ENCODE results near the gene MIR17HG.

MIR17HG gene

GRCh38 chr13:91304741-91305140, 42.7 kb upstream of the MIR17HG start:
- no peaks in the 10 kb centered on the region for H3K36me3 ChIP-seq (ENCODE audit: control insufficient read depth in 1 of 2, insufficient read depth in 2 of 2, low read length in 2 of 2)
- no peaks in the 10 kb centered on the region for H3K79me2 ChIP-seq (ENCODE audit: control insufficient read depth, insufficient read depth, low read length, poor library complexity)
- DNase-seq = no peak
- H3K4me1 ChIP-seq (ENCODE audit: control insufficient read depth in 1 of 2, insufficient read depth in 2 of 2, low read length in 2 of 2) = no peaks in the 10 kb centered on the region
- H3K4me3 ChIP-seq (ENCODE audit: low read depth, low read length) = no peak overlapping the region
- no peak overlapping the region for H2BK5ac ChIP-seq (ENCODE audit: low read depth, low read length, poor library complexity)
- no peak overlapping the region for H3K14ac ChIP-seq (ENCODE audit: low read length)
- no peak overlapping the region for H3K27ac ChIP-seq (ENCODE audit: low read depth, low read length)
- H4K91ac ChIP-seq (ENCODE audit: low read depth, low read length) = no peak overlapping the region
- no peak overlapping the region for H3K9ac ChIP-seq (ENCODE audit: low read length)
- no peaks in the 10 kb centered on the region for H3K79me1 ChIP-seq (ENCODE audit: low read length)
- H2AFZ ChIP-seq (ENCODE audit: insufficient read depth, low read length, poor library complexity) = no peak overlapping the region
- no CpG with 5 or more reads among the region's 2 CpGs for WGBS (ENCODE audit: extremely low coverage, insufficient coverage, insufficient read length)
- no peak overlapping the region for H2AK5ac ChIP-seq (ENCODE audit: low read length)
- no peak overlapping the region for H2BK120ac ChIP-seq (ENCODE audit: insufficient read depth, low read length, poor library complexity)
- no peak overlapping the region for H4K12ac ChIP-seq (ENCODE audit: low read depth, low read length)
- H3K18ac ChIP-seq (ENCODE audit: low read length) = no peak overlapping the region
- H3K9me3 ChIP-seq (ENCODE audit: insufficient read depth, low read depth, low read length) = peaks cover 3% of the 10 kb centered on the region
- no peaks in the 10 kb centered on the region for H3K27me3 ChIP-seq (ENCODE audit: insufficient read depth, low read length)
- H3K4ac ChIP-seq (ENCODE audit: low read depth, low read length) = no peak overlapping the region
- no peak overlapping the region for H3K4me2 ChIP-seq (ENCODE audit: low read length)
- H2BK12ac ChIP-seq (ENCODE audit: low read length) = no peak overlapping the region
- no peak overlapping the region for H4K8ac ChIP-seq (ENCODE audit: low read depth, low read length)
- no peak overlapping the region for H3K23ac ChIP-seq (ENCODE audit: low read length)

GRCh38 chr13:91305652-91306051, 41.8 kb upstream of the MIR17HG start:
- Histone ChIP-seq H3K79me1 (ENCODE audit: low read length) (no peaks in the 10 kb centered on the region), H4K12ac (ENCODE audit: low read depth, low read length) (no peak overlapping the region), H2AFZ (ENCODE audit: insufficient read depth, low read length, poor library complexity) (no peak overlapping the region), H3K18ac (ENCODE audit: low read length) (no peak overlapping the region), H3K9me3 (ENCODE audit: insufficient read depth, low read depth, low read length) (peaks cover 3% of the 10 kb centered on the region), H3K23ac (ENCODE audit: low read length) (no peak overlapping the region), H3K27me3 (ENCODE audit: insufficient read depth, low read length) (no peaks in the 10 kb centered on the region), H3K14ac (ENCODE audit: low read length) (no peak overlapping the region), H4K8ac (ENCODE audit: low read depth, low read length) (no peak overlapping the region), H3K9ac (ENCODE audit: low read length) (no peak overlapping the region), H2AK5ac (ENCODE audit: low read length) (no peak overlapping the region), H4K91ac (ENCODE audit: low read depth, low read length) (no peak overlapping the region), H3K4me1 (ENCODE audit: control insufficient read depth in 1 of 2, insufficient read depth in 2 of 2, low read length in 2 of 2) (no peaks in the 10 kb centered on the region), H3K4me2 (ENCODE audit: low read length) (no peak overlapping the region), H2BK12ac (ENCODE audit: low read length) (no peak overlapping the region), H3K36me3 (ENCODE audit: control insufficient read depth in 1 of 2, insufficient read depth in 2 of 2, low read length in 2 of 2) (no peaks in the 10 kb centered on the region), H2BK120ac (ENCODE audit: insufficient read depth, low read length, poor library complexity) (no peak overlapping the region), H3K4me3 (ENCODE audit: low read depth, low read length) (no peak overlapping the region), H3K4ac (ENCODE audit: low read depth, low read length) (no peak overlapping the region), H3K27ac (ENCODE audit: low read depth, low read length) (no peak overlapping the region), H2BK5ac (ENCODE audit: low read depth, low read length, poor library complexity) (no peak overlapping the region), H3K79me2 (ENCODE audit: control insufficient read depth, insufficient read depth, low read length, poor library complexity) (no peaks in the 10 kb centered on the region)
- no peak for DNase-seq
- no CpG with 5 or more reads among the region's 1 CpG for WGBS (ENCODE audit: extremely low coverage, insufficient coverage, insufficient read length)

GRCh38 chr13:91307887-91308286, 39.6 kb upstream of the MIR17HG start:
- Histone ChIP-seq H3K9ac (ENCODE audit: low read length) (no peak overlapping the region), H3K9me3 (ENCODE audit: insufficient read depth, low read depth, low read length) (peaks cover 3% of the 10 kb centered on the region), H3K79me1 (ENCODE audit: low read length) (no peaks in the 10 kb centered on the region), H4K12ac (ENCODE audit: low read depth, low read length) (no peak overlapping the region), H3K27ac (ENCODE audit: low read depth, low read length) (no peak overlapping the region), H2AK5ac (ENCODE audit: low read length) (no peak overlapping the region), H3K14ac (ENCODE audit: low read length) (no peak overlapping the region), H2BK120ac (ENCODE audit: insufficient read depth, low read length, poor library complexity) (no peak overlapping the region), H4K91ac (ENCODE audit: low read depth, low read length) (no peak overlapping the region), H2BK5ac (ENCODE audit: low read depth, low read length, poor library complexity) (no peak overlapping the region), H3K36me3 (ENCODE audit: control insufficient read depth in 1 of 2, insufficient read depth in 2 of 2, low read length in 2 of 2) (no peaks in the 10 kb centered on the region), H3K4me3 (ENCODE audit: low read depth, low read length) (no peak overlapping the region), H4K8ac (ENCODE audit: low read depth, low read length) (no peak overlapping the region), H3K23ac (ENCODE audit: low read length) (no peak overlapping the region), H3K4me1 (ENCODE audit: control insufficient read depth in 1 of 2, insufficient read depth in 2 of 2, low read length in 2 of 2) (no peaks in the 10 kb centered on the region), H3K4me2 (ENCODE audit: low read length) (no peak overlapping the region), H2AFZ (ENCODE audit: insufficient read depth, low read length, poor library complexity) (no peak overlapping the region), H3K18ac (ENCODE audit: low read length) (no peak overlapping the region), H3K79me2 (ENCODE audit: control insufficient read depth, insufficient read depth, low read length, poor library complexity) (no peaks in the 10 kb centered on the region), H2BK12ac (ENCODE audit: low read length) (no peak overlapping the region), H3K27me3 (ENCODE audit: insufficient read depth, low read length) (no peaks in the 10 kb centered on the region), H3K4ac (ENCODE audit: low read depth, low read length) (no peak overlapping the region)
- no CpG with 5 or more reads among the region's 2 CpGs for WGBS (ENCODE audit: extremely low coverage, insufficient coverage, insufficient read length)
- no peak for DNase-seq

GRCh38 chr13:91308299-91308698, 39.2 kb upstream of the MIR17HG start:
- Histone ChIP-seq H3K4me1 (ENCODE audit: control insufficient read depth in 1 of 2, insufficient read depth in 2 of 2, low read length in 2 of 2) (no peaks in the 10 kb centered on the region), H3K36me3 (ENCODE audit: control insufficient read depth in 1 of 2, insufficient read depth in 2 of 2, low read length in 2 of 2) (no peaks in the 10 kb centered on the region), H3K27ac (ENCODE audit: low read depth, low read length) (no peak overlapping the region), H3K18ac (ENCODE audit: low read length) (no peak overlapping the region), H3K4ac (ENCODE audit: low read depth, low read length) (no peak overlapping the region), H3K4me2 (ENCODE audit: low read length) (no peak overlapping the region), H3K4me3 (ENCODE audit: low read depth, low read length) (no peak overlapping the region), H3K27me3 (ENCODE audit: insufficient read depth, low read length) (no peaks in the 10 kb centered on the region), H3K14ac (ENCODE audit: low read length) (no peak overlapping the region), H4K91ac (ENCODE audit: low read depth, low read length) (no peak overlapping the region), H2AFZ (ENCODE audit: insufficient read depth, low read length, poor library complexity) (no peak overlapping the region), H3K23ac (ENCODE audit: low read length) (no peak overlapping the region), H2BK120ac (ENCODE audit: insufficient read depth, low read length, poor library complexity) (no peak overlapping the region), H3K79me2 (ENCODE audit: control insufficient read depth, insufficient read depth, low read length, poor library complexity) (no peaks in the 10 kb centered on the region), H2BK5ac (ENCODE audit: low read depth, low read length, poor library complexity) (no peak overlapping the region), H3K9me3 (ENCODE audit: insufficient read depth, low read depth, low read length) (peaks cover 3% of the 10 kb centered on the region), H4K12ac (ENCODE audit: low read depth, low read length) (no peak overlapping the region), H3K79me1 (ENCODE audit: low read length) (no peaks in the 10 kb centered on the region), H4K8ac (ENCODE audit: low read depth, low read length) (no peak overlapping the region), H2BK12ac (ENCODE audit: low read length) (no peak overlapping the region), H3K9ac (ENCODE audit: low read length) (no peak overlapping the region), H2AK5ac (ENCODE audit: low read length) (no peak overlapping the region)
- WGBS (ENCODE audit: extremely low coverage, insufficient coverage, insufficient read length) = no CpG with 5 or more reads among the region's 2 CpGs
- no peak for DNase-seq

Data from trophoblast cell (in vitro differentiated cells and primary cell).